Measurements from ENCODE around the gene ZBTB7B.

The ZBTB7B gene

DNA sequence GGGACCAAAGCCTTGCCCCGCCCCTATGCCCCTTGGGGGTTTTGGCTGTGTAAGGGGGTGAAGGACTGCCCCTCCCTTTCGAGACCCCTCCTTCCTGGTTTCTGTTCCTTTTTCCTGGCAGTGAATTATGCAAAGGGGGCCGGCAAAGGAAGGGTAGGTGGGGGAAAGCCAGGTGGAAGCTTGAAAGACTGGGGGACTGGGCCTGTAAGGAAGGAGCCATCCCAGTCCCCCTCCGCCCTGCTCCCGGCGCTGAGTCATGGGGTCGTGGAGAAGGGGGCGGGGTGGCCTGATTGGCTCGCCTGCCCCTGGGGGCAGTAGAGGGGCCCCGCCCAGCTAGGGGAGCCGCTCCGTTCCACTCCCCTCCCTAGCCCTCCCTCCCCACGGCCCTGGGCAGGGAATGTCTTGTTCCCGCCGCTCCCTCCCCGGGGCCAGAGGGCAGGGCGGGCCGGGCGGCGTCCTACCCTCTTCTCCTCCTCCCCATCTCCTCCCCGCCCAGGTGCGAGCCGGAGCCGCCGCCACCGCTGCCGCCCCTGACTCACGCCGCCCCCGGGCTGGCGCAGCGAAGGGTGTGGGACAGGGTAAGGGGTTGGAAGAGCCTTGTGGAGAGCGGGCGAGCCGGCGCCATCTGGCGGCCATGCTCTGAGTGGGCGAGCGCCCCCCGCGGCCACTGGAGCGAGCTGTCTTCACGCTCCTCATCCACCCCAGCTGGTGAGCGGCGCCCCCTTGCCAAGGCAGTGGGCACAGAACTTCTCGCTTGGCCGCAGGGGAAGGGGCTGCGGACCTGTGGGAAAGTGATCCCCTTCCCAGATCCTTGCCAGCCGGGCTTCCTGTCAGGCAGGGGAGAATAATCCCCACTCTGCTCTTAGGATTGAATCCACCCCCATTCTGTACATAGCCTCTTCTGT, 14.7 kb downstream of the ZBTB7B start:
- Histone ChIP-seq H2BK15ac (replicated peaks; ENCODE audit: low read depth) (no peak overlapping the region), H3K56ac (ENCODE audit: low read length) (peak overlapping the region; percentile 94), H3K4me3 (ENCODE audit: low read length) (no peak overlapping the region), H3K79me1 (ENCODE audit: low read length) (no peaks in the 10 kb centered on the region), H2AK5ac (ENCODE audit: low read length) (peak overlapping the region; percentile 85), H3K4me2 (ENCODE audit: low read length) (peak overlapping the region; percentile 52), H3K36me3 (ENCODE audit: control insufficient read depth, insufficient read depth, low read length) (no peaks in the 10 kb centered on the region), H2BK5ac (ENCODE audit: low read length) (peak overlapping the region; percentile 93), H4K5ac (ENCODE audit: low read length) (no peak overlapping the region), H3K4ac (ENCODE audit: low read depth, low read length) (peak overlapping the region; percentile 25), H3K27ac (ENCODE audit: low read depth, low read length) (peak overlapping the region; percentile 76), H3K79me2 (ENCODE audit: control insufficient read depth, insufficient read depth, low read length) (no peaks in the 10 kb centered on the region), H3K18ac (ENCODE audit: low read length) (peak overlapping the region; percentile 24), H3K23ac (ENCODE audit: low read length) (peak overlapping the region; percentile 80), H3K27me3 (ENCODE audit: insufficient read depth, low read length, poor library complexity) (no peaks in the 10 kb centered on the region), H2BK120ac (ENCODE audit: low read depth, low read length) (peak overlapping the region; percentile 8), H3K4me1 (ENCODE audit: control insufficient read depth, low read depth, low read length) (peaks cover 11% of the 10 kb centered on the region), H4K8ac (ENCODE audit: low read depth, low read length) (no peak overlapping the region), H3K9ac (ENCODE audit: low read length) (peak overlapping the region; percentile 82)
- peak; percentile 99 for DNase-seq
- WGBS (ENCODE audit: extremely low coverage, insufficient coverage, low lambda C conversion rate), result no CpG with 5 or more reads among the region's 49 CpGs

DNA sequence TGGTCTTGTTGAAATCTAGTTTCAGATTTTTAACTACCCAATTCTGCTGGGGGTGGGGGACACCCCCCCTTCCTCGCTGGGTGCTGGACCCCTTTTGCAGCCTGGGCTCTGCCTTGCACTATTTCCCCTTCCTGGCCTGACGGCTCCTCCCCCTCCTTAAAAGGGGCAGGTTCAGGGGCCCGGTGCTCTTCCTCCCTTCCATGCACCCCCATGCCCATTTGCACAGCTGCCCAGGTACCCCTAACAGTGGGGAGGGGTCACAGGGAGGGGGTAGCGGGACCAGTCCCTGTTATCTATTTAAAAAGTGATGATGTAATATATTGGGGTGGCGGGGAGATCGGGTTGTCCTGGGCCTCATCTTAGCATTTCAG, 15.3 kb downstream of the ZBTB7B start:
- peak overlapping the region; percentile 24 for H3K18ac ChIP-seq (ENCODE audit: low read length)
- DNase-seq, result no peak
- no peak overlapping the region for H2BK15ac ChIP-seq (replicated peaks; ENCODE audit: low read depth)
- no peak overlapping the region for H3K4me3 ChIP-seq (ENCODE audit: low read length)
- H2BK5ac ChIP-seq (ENCODE audit: low read length), result no peak overlapping the region
- no peak overlapping the region for H2BK120ac ChIP-seq (ENCODE audit: low read depth, low read length)
- H3K56ac ChIP-seq (ENCODE audit: low read length), result peak overlapping the region; percentile 70
- H4K8ac ChIP-seq (ENCODE audit: low read depth, low read length), result no peak overlapping the region
- peak overlapping the region; percentile 37 for H3K27ac ChIP-seq (ENCODE audit: low read depth, low read length)
- H4K5ac ChIP-seq (ENCODE audit: low read length), result no peak overlapping the region
- H2AK5ac ChIP-seq (ENCODE audit: low read length), result peak overlapping the region; percentile 69
- H3K9ac ChIP-seq (ENCODE audit: low read length), result peak overlapping the region; percentile 65
- WGBS (ENCODE audit: extremely low coverage, insufficient coverage, low lambda C conversion rate), result no CpG with 5 or more reads among the region's 6 CpGs
- H3K23ac ChIP-seq (ENCODE audit: low read length), result no peak overlapping the region
- H3K4me2 ChIP-seq (ENCODE audit: low read length), result peak overlapping the region; percentile 42
- no peaks in the 10 kb centered on the region for H3K36me3 ChIP-seq (ENCODE audit: control insufficient read depth, insufficient read depth, low read length)
- H3K4ac ChIP-seq (ENCODE audit: low read depth, low read length), result no peak overlapping the region
- no peaks in the 10 kb centered on the region for H3K27me3 ChIP-seq (ENCODE audit: insufficient read depth, low read length, poor library complexity)
- no peaks in the 10 kb centered on the region for H3K79me2 ChIP-seq (ENCODE audit: control insufficient read depth, insufficient read depth, low read length)
- peaks cover 9% of the 10 kb centered on the region for H3K4me1 ChIP-seq (ENCODE audit: control insufficient read depth, low read depth, low read length)
- no peaks in the 10 kb centered on the region for H3K79me1 ChIP-seq (ENCODE audit: low read length)

DNA sequence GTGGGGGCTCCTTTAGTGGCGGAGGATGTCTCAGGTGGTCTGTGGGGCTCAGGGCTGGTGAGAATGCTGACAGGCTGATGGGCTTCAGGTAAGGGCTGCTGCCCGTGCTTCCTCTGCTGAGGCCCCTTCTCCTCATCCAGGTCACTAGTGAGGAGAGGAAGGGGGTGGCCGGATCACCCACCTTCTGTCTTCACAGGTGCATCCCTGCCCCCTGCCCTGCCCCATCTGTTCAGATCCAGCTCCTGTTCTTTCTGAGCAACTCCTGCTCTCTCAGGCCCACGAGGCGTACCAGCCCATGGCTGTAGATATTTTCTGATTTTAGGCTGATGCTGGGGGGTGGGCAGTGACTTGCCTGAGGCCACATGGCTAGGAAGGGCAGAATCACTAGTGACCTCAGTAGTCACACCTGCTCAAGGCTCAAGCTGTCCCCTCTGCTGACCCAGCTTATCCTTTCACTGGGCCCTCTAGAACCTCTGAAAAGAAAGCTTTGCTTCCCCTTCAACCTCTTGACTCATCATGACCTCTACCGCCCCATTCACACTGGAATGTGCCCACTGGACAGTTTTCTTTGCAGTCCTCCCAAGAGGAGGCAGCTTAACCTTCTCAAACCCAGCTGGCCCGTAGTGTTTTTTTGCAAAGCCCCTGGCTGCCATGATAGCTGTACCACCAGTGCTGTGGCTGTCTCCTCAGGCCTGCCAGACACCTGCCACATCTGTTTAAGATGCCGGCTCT, 16.2 kb downstream of the ZBTB7B start:
- no peaks in the 10 kb centered on the region for H3K27me3 ChIP-seq (ENCODE audit: insufficient read depth, low read length, poor library complexity)
- peaks cover 8% of the 10 kb centered on the region for H3K4me1 ChIP-seq (ENCODE audit: control insufficient read depth, low read depth, low read length)
- no peak overlapping the region for H3K56ac ChIP-seq (ENCODE audit: low read length)
- no peaks in the 10 kb centered on the region for H3K79me1 ChIP-seq (ENCODE audit: low read length)
- H4K8ac ChIP-seq (ENCODE audit: low read depth, low read length), result no peak overlapping the region
- no peak overlapping the region for H3K4me2 ChIP-seq (ENCODE audit: low read length)
- H3K18ac ChIP-seq (ENCODE audit: low read length), result no peak overlapping the region
- H3K27ac ChIP-seq (ENCODE audit: low read depth, low read length), result no peak overlapping the region
- H2BK120ac ChIP-seq (ENCODE audit: low read depth, low read length), result no peak overlapping the region
- no peak overlapping the region for H4K5ac ChIP-seq (ENCODE audit: low read length)
- H3K9ac ChIP-seq (ENCODE audit: low read length), result no peak overlapping the region
- H3K4ac ChIP-seq (ENCODE audit: low read depth, low read length), result no peak overlapping the region
- H3K23ac ChIP-seq (ENCODE audit: low read length), result no peak overlapping the region
- H2BK15ac ChIP-seq (replicated peaks; ENCODE audit: low read depth), result no peak overlapping the region
- H2AK5ac ChIP-seq (ENCODE audit: low read length), result no peak overlapping the region
- no CpG with 5 or more reads among the region's 8 CpGs for WGBS (ENCODE audit: extremely low coverage, insufficient coverage, low lambda C conversion rate)
- no peaks in the 10 kb centered on the region for H3K79me2 ChIP-seq (ENCODE audit: control insufficient read depth, insufficient read depth, low read length)
- no peak for DNase-seq
- no peaks in the 10 kb centered on the region for H3K36me3 ChIP-seq (ENCODE audit: control insufficient read depth, insufficient read depth, low read length)
- H3K4me3 ChIP-seq (ENCODE audit: low read length), result no peak overlapping the region
- no peak overlapping the region for H2BK5ac ChIP-seq (ENCODE audit: low read length)

DNA sequence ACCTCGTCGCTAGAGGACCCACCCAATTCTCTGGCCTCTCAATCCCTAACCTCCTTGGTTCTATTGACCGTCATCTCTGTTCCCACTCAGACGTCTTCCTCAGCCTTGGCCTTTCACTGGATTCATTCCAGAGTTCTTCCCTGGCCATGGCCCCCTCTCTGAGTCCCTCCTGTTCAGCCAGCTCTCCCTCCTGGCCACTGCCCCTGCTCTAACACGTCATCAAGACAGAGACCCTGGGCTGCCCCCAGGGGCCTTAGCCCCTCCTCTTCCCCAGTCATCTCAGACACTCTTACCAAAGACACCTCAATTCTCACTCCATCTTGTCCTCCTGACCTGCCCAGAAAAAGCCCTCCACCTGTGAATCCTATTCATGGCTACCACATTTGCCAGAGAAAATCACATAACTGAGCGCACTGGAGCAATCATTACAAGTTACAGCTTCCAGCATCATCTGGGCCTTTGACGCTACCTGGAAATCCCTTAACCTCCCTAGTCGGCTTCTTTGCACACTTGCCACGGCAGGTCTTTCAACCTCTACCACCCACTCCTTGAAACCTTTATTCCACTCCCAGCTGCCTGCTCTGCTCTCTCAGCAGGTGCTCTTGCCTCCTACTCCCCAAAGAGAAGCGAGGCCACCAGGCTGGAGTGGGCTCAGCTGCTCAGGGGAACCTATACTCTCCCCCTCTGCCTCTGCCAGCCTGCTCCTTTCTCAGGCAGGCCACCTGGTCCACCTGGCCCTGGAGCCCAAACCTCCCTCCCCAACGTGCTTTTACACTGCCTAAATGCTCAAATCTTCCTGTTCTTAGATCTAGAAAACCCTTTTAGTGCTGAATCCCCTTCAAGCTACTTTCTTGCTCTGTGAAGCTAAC, 17.0 kb downstream of the ZBTB7B start:
- no peaks in the 10 kb centered on the region for H3K79me1 ChIP-seq (ENCODE audit: low read length)
- no peak overlapping the region for H2BK120ac ChIP-seq (ENCODE audit: low read depth, low read length)
- H3K4me1 ChIP-seq (ENCODE audit: control insufficient read depth, low read depth, low read length), result peaks cover 5% of the 10 kb centered on the region
- H3K18ac ChIP-seq (ENCODE audit: low read length), result no peak overlapping the region
- H2BK15ac ChIP-seq (replicated peaks; ENCODE audit: low read depth), result no peak overlapping the region
- no peak overlapping the region for H2BK5ac ChIP-seq (ENCODE audit: low read length)
- no peak overlapping the region for H3K56ac ChIP-seq (ENCODE audit: low read length)
- no peak overlapping the region for H4K5ac ChIP-seq (ENCODE audit: low read length)
- no peak overlapping the region for H4K8ac ChIP-seq (ENCODE audit: low read depth, low read length)
- no peak for DNase-seq
- no peak overlapping the region for H3K4ac ChIP-seq (ENCODE audit: low read depth, low read length)
- no peak overlapping the region for H3K23ac ChIP-seq (ENCODE audit: low read length)
- no peak overlapping the region for H2AK5ac ChIP-seq (ENCODE audit: low read length)
- no peak overlapping the region for H3K4me3 ChIP-seq (ENCODE audit: low read length)
- H3K9ac ChIP-seq (ENCODE audit: low read length), result no peak overlapping the region
- no CpG with 5 or more reads among the region's 11 CpGs for WGBS (ENCODE audit: extremely low coverage, insufficient coverage, low lambda C conversion rate)
- H3K36me3 ChIP-seq (ENCODE audit: control insufficient read depth, insufficient read depth, low read length), result no peaks in the 10 kb centered on the region
- H3K4me2 ChIP-seq (ENCODE audit: low read length), result no peak overlapping the region
- H3K27me3 ChIP-seq (ENCODE audit: insufficient read depth, low read length, poor library complexity), result no peaks in the 10 kb centered on the region
- no peak overlapping the region for H3K27ac ChIP-seq (ENCODE audit: low read depth, low read length)
- no peaks in the 10 kb centered on the region for H3K79me2 ChIP-seq (ENCODE audit: control insufficient read depth, insufficient read depth, low read length)

DNA sequence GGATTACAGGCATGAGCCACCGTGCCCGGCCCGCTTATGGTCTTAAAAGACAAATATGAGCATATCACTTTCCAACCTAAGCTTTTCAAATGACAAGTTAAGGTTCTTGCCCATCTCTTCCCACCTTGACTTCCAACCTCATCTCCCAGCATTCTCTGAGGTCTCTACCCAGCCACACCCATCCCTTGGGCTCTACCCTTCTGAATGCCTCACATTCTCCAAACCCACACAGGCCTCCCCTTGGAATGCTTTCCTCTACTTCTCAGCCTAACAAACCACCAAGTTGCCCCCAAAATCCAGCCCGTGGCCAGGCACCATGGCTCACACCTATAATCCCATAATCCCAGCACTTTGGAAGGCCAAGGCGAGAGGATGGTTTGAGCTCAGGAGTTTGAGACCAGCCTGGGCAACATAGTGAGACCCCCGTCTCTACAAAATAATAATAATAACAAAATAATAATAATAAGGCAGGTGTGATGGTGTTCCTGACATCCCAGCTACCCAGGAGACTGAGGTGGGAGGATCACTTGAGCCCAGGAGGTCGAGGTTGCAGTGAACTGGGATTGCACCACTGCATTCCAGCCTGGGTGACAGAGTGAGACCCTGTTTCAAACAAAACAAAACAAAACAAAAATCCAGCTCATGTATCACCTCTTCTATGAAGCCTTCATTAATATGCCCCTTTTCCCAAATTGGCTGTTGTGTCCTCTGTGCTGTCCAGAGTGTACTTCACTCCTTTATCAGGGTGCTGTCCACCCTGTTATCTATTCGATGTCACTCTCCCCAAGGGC, 19.7 kb downstream of the ZBTB7B start:
- Histone ChIP-seq H2BK5ac (ENCODE audit: low read length) (no peak overlapping the region), H3K4me2 (ENCODE audit: low read length) (no peak overlapping the region), H3K36me3 (ENCODE audit: control insufficient read depth, insufficient read depth, low read length) (no peaks in the 10 kb centered on the region), H3K9ac (ENCODE audit: low read length) (no peak overlapping the region), H2BK15ac (replicated peaks; ENCODE audit: low read depth) (no peak overlapping the region), H3K56ac (ENCODE audit: low read length) (no peak overlapping the region), H3K27ac (ENCODE audit: low read depth, low read length) (no peak overlapping the region), H2AK5ac (ENCODE audit: low read length) (no peak overlapping the region), H3K4me1 (ENCODE audit: control insufficient read depth, low read depth, low read length) (peaks cover 3% of the 10 kb centered on the region), H3K18ac (ENCODE audit: low read length) (no peak overlapping the region), H3K79me1 (ENCODE audit: low read length) (no peaks in the 10 kb centered on the region), H4K5ac (ENCODE audit: low read length) (no peak overlapping the region), H3K27me3 (ENCODE audit: insufficient read depth, low read length, poor library complexity) (no peaks in the 10 kb centered on the region), H2BK120ac (ENCODE audit: low read depth, low read length) (no peak overlapping the region), H3K4me3 (ENCODE audit: low read length) (no peak overlapping the region), H3K79me2 (ENCODE audit: control insufficient read depth, insufficient read depth, low read length) (no peaks in the 10 kb centered on the region), H3K4ac (ENCODE audit: low read depth, low read length) (no peak overlapping the region), H3K23ac (ENCODE audit: low read length) (no peak overlapping the region), H4K8ac (ENCODE audit: low read depth, low read length) (no peak overlapping the region)
- WGBS (ENCODE audit: extremely low coverage, insufficient coverage, low lambda C conversion rate), result no CpG with 5 or more reads among the region's 8 CpGs
- peak; percentile 42 for DNase-seq

All from mesendoderm (in vitro differentiated cells).